Immature natural killer cell (primary cell): Measurements from ENCODE around the gene SEZ6. TPM values are rescaled to one million over a fixed set of nuclear protein-coding genes. Genes with fewer than 3 reads are reported as not detected.
A peak's percentile ranks its signal among the peaks of the same experiment; 100 is the strongest.

Experiments used
- DNase-seq, 3 donors: peaks; one replicate each; pipeline ENCODE4 v3.0.0; 2022; ENCODE audit warnings: mixed read lengths in 1 of 3
- H3K27ac Mint-ChIP-seq, 6 donors: one replicate each; pipeline ENCODE4 v1.8.0; 2020; ENCODE audit warnings: mixed read lengths in 6 of 6, mild to moderate bottlenecking in 5 of 6, inconsistent platforms in 4 of 6, moderate library complexity in 3 of 6
- H3K27me3 Mint-ChIP-seq, 3 donors: one replicate each; pipeline ENCODE4 v1.8.0; 2020 to 2021; ENCODE audit warnings: low read depth in 3 of 3, mild to moderate bottlenecking in 3 of 3, mixed read lengths in 3 of 3, moderate library complexity in 3 of 3, inconsistent platforms in 1 of 3
- H3K36me3 Mint-ChIP-seq, 3 donors: one replicate each; pipeline ENCODE4 v1.8.0; 2020; ENCODE audit warnings: mixed read lengths in 3 of 3, inconsistent platforms in 2 of 3, mild to moderate bottlenecking in 2 of 3
- H3K4me1 Mint-ChIP-seq, 2 donors: one replicate each; pipeline ENCODE4 v1.8.0; 2020; ENCODE audit warnings: inconsistent platforms in 2 of 2, mild to moderate bottlenecking in 2 of 2, mixed read lengths in 2 of 2, moderate library complexity in 1 of 2
- H3K4me3 Mint-ChIP-seq, 5 donors: one replicate each; pipeline ENCODE4 v1.8.0; 2020; ENCODE audit warnings: mild to moderate bottlenecking in 5 of 5, mixed read lengths in 5 of 5, inconsistent platforms in 3 of 5, moderate library complexity in 3 of 5
- H3K9me3 Mint-ChIP-seq, 6 donors: one replicate each; pipeline ENCODE4 v1.8.0; 2020; ENCODE audit warnings: mild to moderate bottlenecking in 6 of 6, mixed read lengths in 6 of 6, inconsistent platforms in 4 of 6, moderate library complexity in 3 of 6
- polyA plus RNA-seq, 3 donors: library from polyadenylated mRNA; unstranded; fragments of 300-500 nt; fragmentation: Illumina TruSeq; gene quantifications; one replicate each; pipeline ENCODE4 v1.2.3, GENCODE V29; 2021

SEZ6 gene
- polyA plus RNA-seq, 3 donors from 2014 or later = 0.71 to 3.8 (median 0.86) TPM

DNA sequence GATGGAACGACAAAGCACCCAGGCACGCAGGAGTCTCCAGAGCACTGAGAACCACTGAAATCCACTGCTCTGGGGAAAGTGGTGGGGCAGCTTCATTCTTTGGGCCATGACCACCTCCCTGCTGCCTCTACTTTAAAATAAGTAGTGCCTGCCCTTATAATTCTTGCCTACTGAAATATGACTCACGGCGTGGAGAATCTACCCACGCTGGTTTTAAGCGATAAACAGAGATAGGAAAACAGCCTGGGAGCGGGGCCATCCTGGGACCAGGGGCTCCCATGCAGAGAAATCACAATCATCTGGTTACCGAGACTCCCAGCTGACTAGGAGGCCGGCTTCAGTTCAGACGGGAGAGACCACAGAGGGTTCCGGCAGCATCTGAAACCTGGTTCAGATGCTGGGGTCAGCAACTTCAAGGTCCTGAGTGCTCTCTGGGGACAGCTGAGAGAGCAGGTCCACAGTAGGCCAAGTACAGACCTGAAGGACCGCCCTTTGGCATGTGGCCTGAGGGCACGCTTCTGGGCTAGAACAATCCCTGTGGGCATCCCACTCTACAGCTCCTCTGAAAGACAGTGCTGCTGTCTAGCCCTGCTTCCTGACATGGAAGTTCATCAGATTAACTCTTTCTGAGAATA, 94.3 kb downstream of the SEZ6 start:
- H3K4me1 Mint-ChIP-seq = peaks cover 3 to 5% of the 10 kb centered on the region in 2 donors
- no peaks in the 10 kb centered on the region for H3K9me3 Mint-ChIP-seq
- peaks cover under 1 to 6% (median 2%) of the 10 kb centered on the region in 3 donors for H3K27me3 Mint-ChIP-seq
- peak overlapping the region in 1 of 6 donors; percentile 19 for H3K27ac Mint-ChIP-seq
- DNase-seq = no peak
- no peak overlapping the region for H3K4me3 Mint-ChIP-seq
- H3K36me3 Mint-ChIP-seq = peaks cover 18 to 67% (median 35%) of the 10 kb centered on the region in 3 donors

DNA sequence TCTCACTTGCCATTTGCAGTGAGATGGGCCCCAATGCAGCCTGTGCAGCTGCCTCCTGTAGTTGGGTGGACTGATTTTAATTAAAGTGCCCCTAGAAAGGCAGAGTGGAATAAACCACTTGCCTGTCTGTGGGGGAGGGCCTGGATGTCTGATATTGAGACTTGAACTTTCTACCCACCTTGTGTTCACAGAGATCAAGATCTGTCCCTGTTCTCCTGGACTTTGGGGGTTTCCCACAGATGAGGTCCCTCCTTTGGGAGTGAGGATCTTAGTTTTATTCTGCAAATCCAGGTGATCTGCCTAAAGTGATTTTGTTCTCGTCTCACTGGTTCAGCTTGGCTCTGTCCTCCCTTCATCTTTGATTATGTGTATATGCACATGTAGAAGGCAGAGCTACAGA, 95.3 kb downstream of the SEZ6 start:
- no peaks in the 10 kb centered on the region for H3K9me3 Mint-ChIP-seq
- DNase-seq = no peak
- H3K27me3 Mint-ChIP-seq = peaks cover 2 to 6% (median 3%) of the 10 kb centered on the region in 3 donors
- H3K36me3 Mint-ChIP-seq = peaks cover 14 to 63% (median 32%) of the 10 kb centered on the region in 3 donors
- no peak overlapping the region for H3K4me3 Mint-ChIP-seq
- no peak overlapping the region for H3K27ac Mint-ChIP-seq
- H3K4me1 Mint-ChIP-seq = no peaks in the 10 kb centered on the region

DNA sequence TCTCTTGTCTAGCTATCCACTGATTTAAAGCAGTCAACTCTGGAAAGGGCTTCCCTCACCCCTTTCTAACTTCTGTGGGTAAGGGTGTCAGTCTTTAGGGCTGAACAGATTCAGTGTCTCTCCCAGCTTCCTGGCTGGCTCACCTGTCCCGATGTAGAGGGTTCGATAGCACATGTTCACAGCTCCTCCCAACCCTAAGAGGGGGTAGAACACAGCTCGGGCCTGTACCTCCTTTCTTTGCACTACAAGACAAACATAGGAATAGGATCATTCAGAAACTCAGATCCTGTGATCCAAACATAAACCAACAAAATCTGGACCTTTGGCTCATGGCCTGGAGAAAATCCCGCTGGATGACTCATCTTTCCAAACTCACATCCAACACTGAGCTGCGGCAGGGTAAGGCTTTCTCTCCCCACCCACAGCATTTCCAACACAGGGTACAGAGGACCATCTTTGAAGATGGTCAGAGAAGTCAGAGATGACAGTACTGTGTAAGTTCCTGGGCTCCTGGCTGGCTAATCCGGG, 97.1 kb downstream of the SEZ6 start:
- no peaks in the 10 kb centered on the region for H3K9me3 Mint-ChIP-seq
- no peak overlapping the region for H3K4me3 Mint-ChIP-seq
- H3K27ac Mint-ChIP-seq = peak overlapping the region in 2 of 6 donors; percentile 17 to 35
- DNase-seq = no peak
- peaks cover 3 to 7% (median 4%) of the 10 kb centered on the region in 3 donors for H3K27me3 Mint-ChIP-seq
- peaks cover 3 to 7% of the 10 kb centered on the region in 2 donors for H3K4me1 Mint-ChIP-seq
- H3K36me3 Mint-ChIP-seq = peaks cover 6 to 50% (median 22%) of the 10 kb centered on the region in 3 donors

DNA sequence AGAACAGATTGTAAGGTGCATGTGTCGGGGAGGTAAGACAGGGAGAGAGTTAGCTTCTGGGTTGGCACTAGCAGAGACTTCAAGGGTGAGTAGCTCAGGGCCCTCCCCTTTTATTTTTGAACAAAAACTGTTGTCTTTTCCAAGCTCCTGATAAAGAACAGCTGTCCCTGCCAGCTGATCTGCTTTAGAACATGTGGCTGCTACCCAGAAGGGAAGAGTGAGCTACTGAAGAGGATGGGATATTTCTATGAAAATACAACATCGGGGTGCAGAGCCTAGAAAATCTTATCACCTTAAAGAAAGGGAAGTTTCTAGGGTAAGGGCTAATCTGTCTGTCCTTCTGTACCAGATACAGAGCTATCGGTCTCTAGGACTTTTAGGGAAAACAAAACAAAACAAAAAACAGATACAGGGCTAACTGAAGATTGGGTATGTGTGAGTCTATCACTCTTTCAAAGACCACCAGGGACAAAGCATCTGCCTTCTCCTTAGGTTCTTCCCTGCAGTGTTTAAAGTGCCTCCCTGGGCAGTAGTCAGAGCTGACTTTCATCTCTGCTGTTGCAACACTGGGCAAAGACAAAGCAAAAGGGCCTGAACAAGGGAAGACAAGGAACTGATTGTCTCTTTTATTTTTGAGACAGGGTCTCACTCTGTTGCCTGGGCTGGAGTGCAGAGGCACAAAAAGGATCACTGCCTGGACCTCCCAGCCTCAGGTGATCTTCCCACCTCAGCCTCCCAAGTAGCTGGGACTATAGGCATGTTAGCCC, 97.9 kb downstream of the SEZ6 start:
- Mint-ChIP-seq H3K9me3 (no peaks in the 10 kb centered on the region), H3K4me1 (peaks cover 7 to 14% of the 10 kb centered on the region in 2 donors), H3K27me3 (peaks cover 3 to 6% (median 5%) of the 10 kb centered on the region in 3 donors), H3K4me3 (no peak overlapping the region), H3K36me3 (peaks cover 6 to 43% (median 21%) of the 10 kb centered on the region in 3 donors), H3K27ac (peak overlapping the region in 5 of 6 donors; percentile 23 to 64 (median 58))
- no peak for DNase-seq

DNA sequence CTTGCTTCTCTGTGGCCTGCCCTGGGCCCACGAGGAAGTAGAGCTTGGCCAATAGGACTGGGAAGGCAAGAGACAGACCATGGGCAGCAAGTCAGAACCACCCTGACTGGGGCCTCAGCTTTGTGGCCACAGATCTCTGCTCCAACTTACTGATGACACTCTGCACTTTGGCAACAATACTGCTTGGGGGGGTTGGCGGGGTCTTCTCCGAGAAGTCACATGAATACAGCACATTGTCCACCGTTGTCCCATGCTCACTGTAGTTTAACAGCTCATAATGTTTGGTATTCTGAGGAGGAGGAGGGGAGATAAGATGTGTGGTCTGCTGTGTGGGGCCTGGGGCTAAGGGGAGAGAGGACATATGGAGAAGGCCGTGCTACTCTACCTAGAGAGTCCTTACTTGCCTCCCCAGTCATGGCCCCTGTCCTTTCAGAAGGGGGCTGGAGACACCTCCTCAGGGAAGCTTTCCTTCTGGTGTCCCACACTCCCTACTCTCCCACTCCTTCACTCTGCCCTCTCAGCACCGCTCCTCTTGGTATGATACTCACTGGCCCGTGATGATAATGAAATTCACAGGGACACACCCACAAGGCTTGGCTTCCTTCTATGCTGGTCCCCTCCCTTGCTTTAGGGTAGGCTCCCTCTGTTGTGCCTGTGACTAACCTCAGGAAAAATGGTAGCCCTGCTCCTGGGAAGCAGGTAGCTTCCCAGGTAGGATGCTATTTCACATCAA, 99.0 kb downstream of the SEZ6 start:
- no peak overlapping the region for H3K4me3 Mint-ChIP-seq
- peak overlapping the region in 5 of 6 donors; percentile 34 to 58 (median 46) for H3K27ac Mint-ChIP-seq
- H3K36me3 Mint-ChIP-seq = peaks cover 10 to 37% (median 18%) of the 10 kb centered on the region in 3 donors
- H3K9me3 Mint-ChIP-seq = no peaks in the 10 kb centered on the region
- H3K27me3 Mint-ChIP-seq = peaks cover 4 to 8% (median 5%) of the 10 kb centered on the region in 3 donors
- peaks cover 11 to 19% of the 10 kb centered on the region in 2 donors for H3K4me1 Mint-ChIP-seq
- no peak for DNase-seq

DNA sequence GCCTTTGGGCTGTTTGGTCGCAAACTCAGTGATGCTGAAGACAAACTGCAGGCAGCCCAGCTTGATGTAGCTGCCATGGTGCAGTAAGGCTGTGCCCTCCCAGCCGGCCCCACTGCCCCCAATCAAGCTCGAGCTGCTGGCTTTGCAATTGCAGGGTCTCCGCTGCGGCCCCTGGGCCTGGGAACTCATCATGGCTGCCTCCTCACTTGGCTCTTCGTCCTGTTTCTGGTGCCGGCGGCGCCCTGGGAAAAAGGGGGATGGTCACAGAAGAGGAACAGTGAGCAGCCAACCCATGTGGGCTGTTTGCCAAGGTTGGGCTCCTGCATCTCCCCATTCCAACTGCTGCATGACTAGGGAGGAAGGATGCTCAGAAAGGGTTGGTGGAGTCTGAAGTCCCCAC, 99.6 kb downstream of the SEZ6 start:
- Mint-ChIP-seq H3K9me3 (no peaks in the 10 kb centered on the region), H3K27ac (peak overlapping the region in 2 of 6 donors; percentile 45 to 48), H3K27me3 (peaks cover 4 to 8% (median 5%) of the 10 kb centered on the region in 3 donors), H3K36me3 (peaks cover 10 to 37% (median 18%) of the 10 kb centered on the region in 3 donors), H3K4me1 (peaks cover 15 to 25% of the 10 kb centered on the region in 2 donors), H3K4me3 (no peak overlapping the region)
- DNase-seq = no peak

Other genes starting within 250 kb of the SEZ6 start
- 10 to 100 TPM in 1 of 3 donors, 1 to 10 TPM in 2; 2.5 to 13.7 (median 4.9) TPM for gene FAM222B, start 163.2 kb downstream of the SEZ6 start, polyA plus RNA-seq
- gene ERAL1, start 151.0 kb downstream of the SEZ6 start, polyA plus RNA-seq = 10 to 100 TPM; 32.6 to 48.9 (median 43.5) TPM
- gene FLOT2, start 108.3 kb downstream of the SEZ6 start, polyA plus RNA-seq = 100 to 1,000 TPM; 275 to 360 (median 296) TPM
- 10 to 100 TPM; 21.4 to 27.4 (median 22.2) TPM for gene DHRS13, start 103.0 kb downstream of the SEZ6 start, polyA plus RNA-seq
- 10 to 100 TPM in 1 of 3 donors, 1 to 10 TPM in 2; 1.2 to 15.3 (median 3.9) TPM for gene PHF12, start 54.5 kb downstream of the SEZ6 start, polyA plus RNA-seq
- 1 to 10 TPM; 1.6 to 2.7 (median 2.0) TPM for gene PIPOX, start 37.1 kb upstream of the SEZ6 start, polyA plus RNA-seq
- 10 to 100 TPM in 1 of 3 donors, 1 to 10 TPM in 2; 1.5 to 32.5 (median 5.2) TPM for gene MYO18A, start 174.4 kb upstream of the SEZ6 start, polyA plus RNA-seq
- gene CRYBA1, start 240.8 kb upstream of the SEZ6 start, polyA plus RNA-seq = not detected